Measurements from ENCODE around the gene RAB8A.
"Not testable (repeated sequence)": the region's sequence is repeated elsewhere in the genome, so short reads cannot be mapped to it uniquely, and the experiment has no call there.

The RAB8A gene

GRCh38 chr19:16143399-16144215 is 31.9 kb downstream of the RAB8A start, which contains the start of gene HSH2D:
Gene HSH2D (plus strand): TSS chr19:16143685. CDS start chr19:16148751, 5,066 bp downstream.
- no peak for DNase-seq

DNA sequence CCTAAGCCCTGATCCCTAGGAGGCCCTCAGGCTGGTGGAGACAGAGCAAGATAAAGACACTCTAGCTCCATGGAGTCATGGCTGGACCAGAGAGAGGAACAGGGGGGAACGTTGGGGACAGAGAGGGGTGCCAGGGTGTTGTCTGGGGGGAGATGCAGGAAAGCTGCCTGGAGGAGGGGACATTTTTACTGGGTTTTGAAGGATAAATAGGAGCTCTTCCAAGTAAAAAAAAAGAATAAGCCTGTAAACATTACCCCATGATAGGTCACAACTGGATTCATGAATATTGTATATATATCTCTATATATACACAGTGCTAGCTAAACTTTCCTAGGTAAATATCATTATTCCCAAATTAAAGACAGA is 32.5 kb downstream of the RAB8A start:
- no peak for DNase-seq

DNA sequence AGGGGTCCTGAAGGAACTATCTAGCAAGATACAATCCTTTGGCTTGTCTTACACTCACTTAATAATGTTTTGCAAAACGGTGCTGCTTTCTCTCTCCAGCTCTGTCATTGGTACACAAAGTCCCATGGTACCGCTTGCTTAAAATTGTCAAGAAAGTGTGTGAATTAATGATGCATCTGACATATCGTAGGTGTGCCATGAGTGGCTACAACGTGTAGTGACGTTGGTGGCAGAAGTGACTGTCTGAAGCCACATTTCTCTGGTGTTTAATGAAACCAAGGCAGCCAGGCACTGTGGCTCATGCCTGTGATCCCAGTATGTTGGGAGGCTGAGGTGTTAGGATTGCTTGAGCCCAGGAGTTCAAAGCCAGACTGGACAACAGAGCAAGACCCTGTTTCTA is 34.4 kb downstream of the RAB8A start:
- DNase-seq, result no peak

- DNase-seq, result no peak
These were observed 36.9 kb downstream of the RAB8A start for GRCh38 chr19:16148443-16149229.

- DNase-seq, result no peak
These were observed 42.1 kb downstream of the RAB8A start for GRCh38 chr19:16153582-16154336.

- no peak for DNase-seq
These were observed 42.9 kb downstream of the RAB8A start for GRCh38 chr19:16154557-16154956.

GRCh38 chr19:16155128-16155527 is 43.4 kb downstream of the RAB8A start:
- no peak for DNase-seq

GRCh38 chr19:16156904-16157303 is 45.2 kb downstream of the RAB8A start:
- no peak for DNase-seq

- DNase-seq, result no peak
These were observed 45.9 kb downstream of the RAB8A start for GRCh38 chr19:16157601-16158000.

- DNase-seq, result no peak
These were observed 48.0 kb downstream of the RAB8A start for GRCh38 chr19:16159655-16160054.

DNA sequence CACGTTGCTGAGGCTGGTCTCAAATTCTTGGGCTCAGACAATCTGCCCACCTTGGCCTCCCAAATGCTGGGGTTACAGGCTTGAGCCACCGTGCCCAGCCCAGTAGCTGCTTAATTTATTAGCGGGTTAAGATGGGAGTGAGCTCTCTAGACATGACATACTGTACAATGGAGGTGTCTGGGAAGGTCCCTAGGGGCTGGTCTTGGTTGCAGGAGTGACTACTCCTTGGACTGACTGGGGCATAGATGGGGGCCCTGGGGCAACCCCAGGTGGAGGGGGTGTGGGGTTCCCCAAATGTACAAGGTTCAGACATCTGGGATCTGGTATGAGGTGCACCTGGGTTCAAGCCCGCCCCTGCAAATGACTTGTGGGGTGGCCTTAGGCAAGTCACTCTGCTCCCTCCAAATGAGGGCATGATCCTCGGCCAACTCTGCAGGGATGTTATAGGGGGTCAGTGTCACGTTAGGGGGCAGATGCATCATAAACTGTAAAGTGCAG is 48.8 kb downstream of the RAB8A start:
- DNase-seq, result no peak

DNA sequence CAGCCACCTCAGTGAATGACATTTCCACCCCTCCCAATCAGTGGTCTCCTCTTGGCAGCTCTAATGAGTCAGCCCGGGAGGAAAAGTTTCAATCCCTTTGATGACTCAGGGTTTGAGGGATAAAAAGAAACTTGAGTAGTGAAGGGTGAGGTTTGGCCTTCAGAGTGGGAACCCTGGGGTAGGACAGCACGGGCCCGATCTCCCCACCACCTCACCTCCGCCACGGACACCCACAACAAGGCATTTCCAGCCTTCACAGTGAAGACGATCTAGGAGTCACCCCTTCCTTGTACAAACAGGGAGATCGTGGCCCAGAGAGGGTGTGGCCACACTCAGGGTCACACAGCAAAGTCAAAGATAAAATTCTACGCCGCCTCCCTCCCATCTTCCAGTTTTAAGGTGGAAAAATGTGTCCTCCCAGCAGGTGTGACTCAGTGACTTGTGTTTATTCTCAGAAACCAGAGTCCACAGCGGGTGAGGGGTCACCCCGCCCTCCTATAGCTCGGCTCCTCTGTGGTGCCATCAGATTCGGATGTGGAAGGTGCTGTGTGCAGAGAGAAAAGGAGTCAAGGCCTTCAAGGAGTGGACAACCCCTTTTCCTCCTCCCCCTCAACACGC is 49.4 kb downstream of the RAB8A start:
- DNase-seq, result no peak

DNA sequence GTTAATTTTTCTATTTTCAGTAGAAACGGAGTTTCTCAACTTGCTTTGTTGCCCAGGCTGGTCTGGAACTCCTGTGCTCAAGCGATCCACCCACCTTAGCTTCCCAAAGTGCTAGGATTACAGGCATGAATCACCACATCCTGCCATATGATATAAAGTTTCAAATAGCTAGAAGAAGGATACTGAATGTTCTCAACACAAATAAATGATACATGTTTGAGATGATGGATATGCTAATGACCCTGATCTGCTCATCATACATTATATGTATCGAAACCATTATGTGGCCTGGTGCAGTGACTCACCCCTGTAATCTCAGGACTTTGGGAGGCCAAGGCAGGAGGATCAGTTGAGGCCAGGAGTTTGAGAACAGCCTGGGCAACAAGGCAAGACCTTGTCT is 50.2 kb downstream of the RAB8A start:
- no peak for DNase-seq

- no peak for DNase-seq
These were observed 52.7 kb downstream of the RAB8A start for GRCh38 chr19:16164222-16164890.

DNA sequence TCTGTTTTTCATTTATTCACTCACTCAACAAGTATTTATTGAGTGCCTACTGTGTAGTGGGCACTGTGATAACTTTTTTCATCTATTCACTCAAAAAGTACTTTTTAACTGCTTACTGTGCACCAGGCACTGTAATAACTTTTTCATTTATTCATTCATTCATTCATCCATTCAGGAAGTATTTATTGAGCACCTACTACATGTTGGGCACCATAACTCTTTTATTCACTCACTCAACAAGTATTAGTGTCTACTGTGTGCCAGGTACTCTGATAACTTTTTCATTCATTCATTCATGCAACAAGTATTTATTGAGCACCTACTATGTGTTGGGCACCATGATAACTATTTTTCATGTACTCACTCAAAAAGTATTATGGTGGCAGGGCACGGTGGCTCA is 54.7 kb downstream of the RAB8A start:
- no peak for DNase-seq

DNA sequence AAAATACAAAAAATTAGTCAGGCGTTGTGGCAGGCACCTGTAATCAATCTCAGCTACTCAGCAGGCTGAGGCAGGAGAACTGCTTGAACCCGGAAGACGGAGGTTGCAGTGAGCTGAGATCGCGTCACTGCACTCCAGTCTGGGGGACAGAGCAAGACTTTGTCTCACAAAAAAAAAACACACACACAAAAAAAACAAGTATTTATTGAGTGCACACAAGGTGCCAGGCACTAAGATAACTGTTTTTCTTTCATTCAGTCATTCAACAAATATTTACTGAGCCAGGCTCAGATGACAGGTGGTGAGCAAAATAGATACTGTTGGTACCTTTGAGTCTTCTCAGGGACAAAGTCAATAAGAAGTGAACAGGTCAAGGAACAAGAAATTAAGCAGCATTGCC is 55.4 kb downstream of the RAB8A start:
- no peak for DNase-seq

- no peak for DNase-seq
These were observed 56.9 kb downstream of the RAB8A start for GRCh38 chr19:16168465-16169081.

GRCh38 chr19:16170134-16170533 is 58.4 kb downstream of the RAB8A start:
- no peak for DNase-seq

DNA sequence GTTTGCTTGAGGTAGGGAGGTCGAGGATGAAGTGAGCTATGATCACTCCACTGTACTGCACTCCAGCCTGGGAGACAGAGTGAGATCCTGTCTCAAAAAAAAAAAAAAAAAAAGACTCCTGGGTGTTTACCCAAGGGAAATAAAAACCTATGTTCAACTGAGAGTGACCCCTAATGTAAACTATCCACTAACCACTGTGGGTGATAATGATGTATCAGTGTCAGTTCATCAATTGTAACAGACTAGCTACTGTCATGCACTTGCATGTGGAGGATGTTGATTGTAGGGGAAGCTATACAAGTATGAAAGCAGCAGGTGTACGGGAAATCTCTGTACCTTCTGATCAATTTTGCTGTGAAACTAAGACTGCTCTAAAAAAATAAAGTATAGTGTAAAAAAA is 64.3 kb downstream of the RAB8A start:
- no peak for DNase-seq

GRCh38 chr19:16178866-16179265 is 67.2 kb downstream of the RAB8A start:
- DNase-seq, result not testable (repeated sequence)

DNA sequence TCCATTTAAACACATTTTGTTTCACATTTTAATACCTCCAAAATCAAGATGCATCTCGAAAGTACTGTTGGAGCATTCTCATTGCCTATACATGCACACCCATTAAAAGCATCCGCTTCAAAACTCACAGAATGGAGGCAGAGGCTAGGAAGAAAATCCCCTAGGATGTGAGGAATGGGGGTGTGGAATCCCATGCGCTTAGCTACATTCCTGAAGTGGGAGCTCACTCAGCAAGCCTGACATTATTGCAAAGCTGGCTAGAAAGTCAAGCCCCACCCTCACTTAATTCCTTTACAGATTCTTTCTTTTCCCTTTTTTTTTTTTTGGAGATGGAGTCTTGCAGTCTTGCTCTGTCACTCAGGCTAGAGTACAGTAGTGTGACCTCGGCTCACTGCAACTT is 68.9 kb downstream of the RAB8A start:
- DNase-seq, result no peak
